22Rv1 (cell line): ENCODE measurements around the gene NET1.

Source experiments
- CTCF ChIP-seq: fragments of 450-650 bp; IDR thresholded peaks from 2 replicates; pipeline ENCODE4 v1.5.1; 2017; ENCODE audit warnings: mild to moderate bottlenecking
- ZFX ChIP-seq: fragments of 450-650 bp; IDR thresholded peaks from 2 replicates; pipeline ENCODE4 v1.6.1; 2017; ENCODE audit warnings: antibody characterized with exemption, borderline replicate concordance

- TF ChIP-seq CTCF (no peak), ZFX (no peak)
These were observed 6.2 kb downstream of the NET1 start for GRCh38 chr10:5418584-5418983.
